DMS 273 (cell line): ENCODE measurements around the gene TMPRSS7.
"Not testable (repeated sequence)": the region's sequence is repeated elsewhere in the genome, so short reads cannot be mapped to it uniquely, and the experiment has no call there.

Source experiments
- DNase-seq: peaks from one replicate; lab custom pipeline; 2025; ENCODE audit not compliant: unreplicated experiment; lab: John Stamatoyannopoulos, UW

The TMPRSS7 gene

DNA sequence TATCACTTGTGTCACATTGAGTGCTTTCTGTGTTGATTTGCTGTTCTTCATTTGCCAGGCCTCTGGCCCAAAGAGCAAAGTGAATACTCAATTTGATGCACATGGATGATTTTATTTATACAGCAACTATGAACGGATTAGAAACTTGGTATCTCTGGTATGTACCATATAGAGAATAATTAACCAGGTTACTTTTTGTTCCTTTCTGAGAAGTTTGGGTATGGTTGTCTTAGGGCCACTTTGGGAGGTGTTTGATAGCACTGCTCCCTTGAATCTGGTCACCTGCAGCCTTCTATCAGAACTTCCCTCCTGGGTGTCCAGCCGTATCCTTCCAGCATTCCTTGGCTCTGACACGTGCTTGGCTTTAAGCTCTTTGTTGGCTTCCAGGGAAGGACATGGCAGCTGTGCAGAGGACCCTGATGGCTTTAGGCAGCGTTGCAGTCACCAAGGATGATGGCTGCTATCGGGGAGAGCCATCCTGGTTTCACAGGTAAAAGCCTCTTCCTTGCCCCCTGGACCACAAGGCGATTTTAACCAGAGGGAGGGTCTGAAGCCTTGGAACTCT is 23.1 kb upstream of the TMPRSS7 start:
- no peak for DNase-seq

DNA sequence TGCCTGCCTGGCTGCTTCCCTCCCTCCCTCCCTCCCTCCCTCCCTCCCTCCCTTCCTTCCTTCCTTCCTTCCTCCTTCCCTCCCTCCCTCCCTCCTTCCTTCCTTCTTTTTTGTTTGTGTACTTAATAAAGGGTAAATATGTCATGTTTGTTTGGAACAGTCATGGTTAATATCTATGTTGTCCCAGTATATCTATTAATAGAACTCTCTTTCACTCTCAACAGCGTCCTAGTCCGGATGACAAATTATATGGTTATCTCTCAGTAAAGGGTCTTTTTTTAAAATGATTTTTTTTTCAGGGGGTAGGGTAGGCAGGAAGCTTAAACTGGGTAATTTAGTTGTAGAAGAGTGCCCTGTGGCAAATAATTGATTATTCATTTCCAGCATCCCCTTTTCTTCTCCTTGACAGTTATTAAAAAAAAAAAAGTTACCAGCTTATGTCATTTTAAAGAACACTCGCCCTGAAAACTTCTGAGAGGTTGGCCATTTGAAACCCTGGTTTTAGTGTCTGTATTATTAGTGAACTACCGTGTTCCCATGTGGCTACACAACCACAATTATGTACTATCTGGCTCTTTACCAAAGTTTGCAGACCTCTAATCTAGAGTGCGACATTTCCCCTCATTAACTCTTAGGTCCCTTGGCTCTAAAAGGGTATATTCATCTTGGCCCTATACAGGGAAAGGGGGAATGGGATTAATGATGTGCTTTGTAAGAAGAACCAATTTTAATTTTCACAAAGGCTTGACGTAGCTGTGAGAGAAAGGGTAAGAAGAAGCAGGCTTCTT is 22.1 kb upstream of the TMPRSS7 start:
- DNase-seq, result no peak

DNA sequence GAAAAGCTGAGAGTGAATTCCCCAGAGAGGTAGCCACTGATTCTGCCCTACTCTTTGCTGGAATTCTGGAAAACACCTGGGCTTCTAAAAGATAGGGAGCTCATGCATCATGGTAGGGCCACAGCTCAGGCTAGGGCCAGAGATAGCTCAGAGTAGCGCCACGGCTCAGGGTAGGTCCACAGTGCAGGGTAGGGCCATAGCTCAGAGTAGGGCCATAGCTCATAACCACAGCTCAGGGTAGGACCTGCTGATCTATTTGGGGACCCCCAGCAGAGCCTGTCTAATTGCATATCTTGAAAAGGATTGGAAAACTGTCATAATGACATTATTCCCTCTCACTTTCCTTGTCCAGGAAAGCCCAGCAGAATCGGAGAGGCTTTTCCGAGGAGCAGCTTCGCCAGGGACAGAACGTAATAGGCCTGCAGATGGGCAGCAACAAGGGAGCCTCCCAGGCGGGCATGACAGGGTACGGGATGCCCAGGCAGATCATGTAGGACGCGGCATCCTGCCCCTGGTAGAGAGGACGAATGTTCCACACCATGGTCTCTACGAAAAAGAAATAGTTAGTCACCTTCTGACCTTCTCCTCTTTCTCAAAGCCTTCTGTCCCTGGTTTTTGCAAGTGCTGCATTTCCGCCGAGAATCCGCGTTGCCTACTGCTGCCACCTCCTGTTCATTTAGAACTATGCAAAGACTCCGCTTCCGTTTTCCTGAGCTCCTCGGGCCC is 21.3 kb upstream of the TMPRSS7 start:
- DNase-seq, result peak; percentile 50

DNA sequence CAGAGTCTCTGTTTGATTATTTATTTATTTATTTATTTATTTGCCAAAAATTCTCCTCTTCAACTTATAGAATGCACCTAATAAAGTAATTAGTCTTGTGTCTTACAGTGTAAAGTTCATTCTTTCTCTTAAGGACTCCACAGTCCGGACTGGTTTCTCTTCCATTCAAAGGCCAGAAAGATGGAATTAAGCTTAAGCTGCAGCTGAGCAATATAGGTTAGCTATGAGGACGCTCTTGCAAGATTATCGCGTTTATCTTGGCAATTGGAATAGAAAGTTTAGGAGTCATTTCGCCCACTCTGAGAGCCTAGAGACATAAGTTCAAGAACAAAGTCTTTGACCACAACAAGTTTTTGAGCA is 20.8 kb upstream of the TMPRSS7 start:
- no peak for DNase-seq

DNA sequence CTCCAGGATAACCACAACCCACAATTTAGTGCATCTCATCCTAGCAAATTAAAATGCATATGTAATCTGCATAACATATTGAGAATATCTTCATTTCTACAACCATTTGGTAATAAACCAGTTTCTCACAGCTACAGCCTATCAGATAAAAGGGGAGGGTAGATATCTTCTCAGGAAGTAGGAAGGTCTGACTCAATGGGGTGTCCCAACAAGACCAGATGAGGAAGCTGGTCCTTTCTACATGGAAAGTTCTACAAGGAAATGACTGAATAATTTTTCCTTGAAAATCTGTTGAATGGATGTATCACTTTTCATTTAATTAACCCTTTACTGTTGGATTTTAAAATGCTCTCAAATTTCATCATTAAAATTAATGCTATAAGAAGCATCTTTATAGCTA is 17.4 kb upstream of the TMPRSS7 start:
- DNase-seq, result no peak

DNA sequence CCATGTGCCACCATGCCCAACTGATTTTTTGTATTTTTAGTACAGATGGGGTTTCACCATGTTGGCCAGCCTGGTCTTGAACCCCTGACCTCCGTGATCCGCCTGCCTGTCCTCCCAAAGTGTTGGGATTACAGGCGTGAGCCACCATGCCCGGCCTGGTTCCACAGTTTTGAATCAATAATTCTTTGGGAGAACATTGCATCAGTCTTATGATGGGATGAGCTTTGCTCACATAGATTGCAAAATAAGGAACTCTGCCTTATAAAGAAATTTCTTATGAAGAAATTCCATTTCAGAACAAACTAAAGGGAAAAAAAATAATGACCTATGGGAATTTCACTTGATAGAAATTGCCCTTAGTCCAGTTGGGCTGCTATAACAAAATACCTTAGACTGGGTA is 15.8 kb upstream of the TMPRSS7 start:
- DNase-seq, result no peak

DNA sequence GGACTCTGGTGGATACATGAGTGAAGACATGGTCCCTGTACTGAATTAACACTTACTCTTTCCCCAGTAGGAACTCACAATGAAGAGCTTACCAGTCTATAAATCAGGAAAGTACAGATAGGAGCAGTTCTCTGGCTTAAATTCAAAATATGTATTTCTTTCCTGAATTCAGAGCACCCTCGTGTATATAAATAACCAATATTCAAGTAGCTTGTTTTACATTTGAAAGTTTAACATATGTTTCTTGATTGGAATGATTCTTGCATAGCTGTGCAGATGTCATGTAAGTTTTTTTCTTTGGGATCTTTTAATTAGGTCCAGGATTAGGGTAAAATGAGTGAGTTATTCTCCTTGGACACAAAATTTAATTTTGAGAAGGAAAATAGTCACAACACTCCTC is 14.8 kb upstream of the TMPRSS7 start:
- DNase-seq, result no peak

DNA sequence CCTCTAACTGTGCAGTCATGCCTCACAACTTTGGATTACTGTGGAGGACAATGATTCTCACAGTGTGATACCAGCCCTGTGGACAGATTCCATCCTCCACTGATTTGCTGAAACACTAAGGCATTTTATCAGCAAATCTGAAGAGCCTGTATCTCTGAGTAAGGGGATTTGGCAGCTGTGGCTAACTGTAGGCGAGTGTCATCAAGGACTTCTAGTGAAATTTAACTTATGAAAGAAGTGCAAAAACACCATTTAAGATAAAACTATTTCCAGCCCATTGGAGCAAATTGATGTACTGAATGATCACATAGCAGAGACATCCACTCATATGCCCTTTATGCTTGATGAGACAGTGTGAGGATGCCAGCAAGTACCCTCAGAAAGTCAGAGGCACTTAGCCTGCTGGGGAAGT is 13.9 kb upstream of the TMPRSS7 start:
- DNase-seq, result no peak

DNA sequence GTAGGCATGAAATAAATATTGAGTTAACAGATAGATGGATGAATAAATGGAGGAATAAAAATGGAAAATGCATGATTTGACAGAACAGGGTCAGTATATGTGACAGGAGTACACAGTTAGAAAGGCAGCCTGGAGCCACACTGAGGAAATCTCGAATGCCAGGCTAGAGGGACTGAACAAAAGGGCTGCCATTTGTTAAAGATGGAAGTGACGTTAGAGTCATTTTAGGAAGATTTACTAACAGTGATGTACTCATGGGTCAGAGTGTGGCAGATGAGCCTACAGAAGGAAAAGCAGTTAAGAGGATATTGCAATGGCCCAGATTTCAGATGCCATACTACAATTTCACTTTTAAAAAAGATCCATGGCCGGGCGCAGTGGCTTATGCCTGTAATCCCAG is 7.4 kb upstream of the TMPRSS7 start:
- DNase-seq, result no peak

DNA sequence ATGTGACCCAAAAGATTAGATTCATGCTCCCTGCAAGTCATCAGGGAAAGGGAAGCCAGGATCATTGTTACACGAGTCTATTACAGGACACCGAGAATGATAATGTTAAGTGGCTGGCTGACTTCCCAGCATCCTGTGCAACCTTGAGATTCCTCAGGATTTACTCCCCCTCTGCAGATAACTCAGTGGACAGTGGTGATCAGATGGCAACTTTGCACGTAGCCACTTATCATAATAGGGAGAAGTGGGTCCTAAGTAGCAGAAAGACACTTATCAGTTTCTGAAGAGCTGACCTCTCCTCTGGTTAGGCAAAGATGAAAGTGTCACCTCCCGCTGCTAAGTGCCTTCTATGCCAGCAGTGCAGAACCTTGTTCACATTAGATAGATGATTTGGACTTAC is 6.7 kb upstream of the TMPRSS7 start:
- DNase-seq, result no peak

DNA sequence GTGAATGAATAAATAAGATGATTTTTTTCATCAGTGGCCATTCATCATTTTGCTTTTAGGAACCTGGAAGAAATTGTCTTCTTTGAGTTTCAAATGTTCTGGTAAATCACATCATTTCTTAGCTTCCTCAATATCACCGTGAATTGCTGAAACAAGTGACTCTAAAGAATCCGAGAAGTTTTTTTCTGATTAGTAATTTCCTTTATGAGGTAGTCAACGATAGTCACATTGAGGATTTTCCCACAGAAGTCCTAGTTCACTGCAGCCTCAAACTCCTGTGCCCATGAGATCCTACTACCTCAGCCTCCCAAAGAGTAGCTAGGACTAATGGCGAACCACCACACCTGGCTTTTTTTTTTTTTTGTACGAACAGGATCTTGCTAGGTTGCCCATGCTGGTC is 3.6 kb upstream of the TMPRSS7 start:
- no peak for DNase-seq

DNA sequence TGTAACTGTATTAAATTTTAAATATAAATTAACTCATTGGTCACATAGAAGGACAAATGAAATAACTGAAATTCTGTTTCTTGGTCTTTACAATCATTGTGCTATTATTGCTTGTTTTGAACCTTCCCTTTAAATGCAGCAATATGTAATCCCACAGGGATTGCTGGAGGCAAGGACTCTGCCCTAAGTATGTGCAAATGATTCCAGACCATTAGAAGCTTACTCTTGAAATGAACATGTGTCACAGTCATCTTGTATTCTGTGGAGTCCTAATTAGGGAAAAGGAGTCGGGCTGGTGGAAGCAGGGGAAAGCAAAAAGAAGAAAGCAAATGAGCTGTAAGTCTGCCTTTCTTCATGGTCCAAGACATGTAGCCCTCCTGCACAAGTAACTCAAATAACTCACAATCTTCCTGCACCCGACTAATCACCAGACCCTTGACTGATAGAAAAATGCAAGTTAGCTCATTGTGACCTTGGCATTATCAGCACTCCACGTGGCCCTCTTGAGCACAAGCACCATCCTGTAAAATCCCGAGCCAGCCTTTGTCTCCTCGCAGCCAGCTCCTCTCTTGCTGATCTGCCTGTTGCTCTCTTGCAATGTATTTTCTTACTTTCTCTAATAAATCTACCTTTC is 2.3 kb upstream of the TMPRSS7 start:
- DNase-seq, result peak; percentile 44

DNA sequence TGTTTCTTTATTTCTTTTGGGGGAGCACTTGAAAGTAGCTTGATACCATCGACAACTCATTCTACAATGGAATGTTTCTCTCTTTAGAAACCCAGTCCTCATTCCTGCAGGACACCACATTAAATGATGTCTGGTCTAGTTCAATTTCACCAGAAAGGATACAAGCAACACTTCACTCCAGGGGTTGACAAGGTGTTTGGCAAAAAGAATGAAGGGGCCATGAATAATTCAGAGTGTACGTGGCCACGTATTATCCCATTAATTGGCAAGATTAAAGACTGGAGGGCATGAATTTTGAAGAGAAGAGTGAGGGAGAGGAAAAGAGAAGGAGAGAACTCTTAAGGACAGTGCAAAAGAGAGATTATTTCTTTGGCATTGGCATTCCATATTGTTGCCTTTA is 705 bp downstream of the TMPRSS7 start:
- no peak for DNase-seq

DNA sequence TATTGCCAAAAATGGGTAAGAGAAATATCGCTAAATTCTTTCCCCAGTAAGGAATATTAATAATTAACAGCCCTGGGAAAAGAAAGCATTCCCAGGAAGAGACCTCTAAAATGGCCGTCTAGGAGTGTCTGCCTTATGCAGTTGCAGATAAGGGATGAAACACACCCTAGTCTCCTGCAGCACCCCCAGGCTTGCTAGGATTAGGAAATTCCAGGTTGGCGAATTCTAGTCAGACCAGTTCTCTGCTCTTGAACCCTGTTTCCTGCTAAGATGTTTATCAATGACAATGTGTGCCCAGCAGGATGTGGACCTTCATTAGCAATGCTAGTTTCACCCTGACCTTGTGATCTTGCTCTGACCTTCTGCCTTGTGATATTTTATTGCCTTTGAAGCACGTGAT is 2.7 kb downstream of the TMPRSS7 start:
- not testable (repeated sequence) for DNase-seq

DNA sequence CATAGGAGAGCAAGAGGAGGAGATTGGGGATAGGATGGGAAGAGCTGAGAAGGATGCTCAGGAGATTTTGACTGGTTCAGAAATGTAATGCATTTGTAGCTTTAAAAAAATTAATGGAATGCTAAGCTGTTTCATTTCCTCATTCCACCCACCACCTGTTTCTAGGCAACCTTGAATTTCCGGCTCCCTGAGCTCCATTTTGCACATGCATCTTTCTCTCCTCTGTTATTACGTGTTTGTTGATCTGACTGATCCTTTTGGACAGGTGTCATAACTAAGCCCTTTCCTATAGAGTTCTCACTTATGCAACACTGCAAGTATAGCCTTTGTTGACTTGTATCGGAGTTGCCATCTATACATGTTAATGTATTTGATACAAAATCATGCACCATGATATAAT is 4.3 kb downstream of the TMPRSS7 start:
- DNase-seq, result no peak

DNA sequence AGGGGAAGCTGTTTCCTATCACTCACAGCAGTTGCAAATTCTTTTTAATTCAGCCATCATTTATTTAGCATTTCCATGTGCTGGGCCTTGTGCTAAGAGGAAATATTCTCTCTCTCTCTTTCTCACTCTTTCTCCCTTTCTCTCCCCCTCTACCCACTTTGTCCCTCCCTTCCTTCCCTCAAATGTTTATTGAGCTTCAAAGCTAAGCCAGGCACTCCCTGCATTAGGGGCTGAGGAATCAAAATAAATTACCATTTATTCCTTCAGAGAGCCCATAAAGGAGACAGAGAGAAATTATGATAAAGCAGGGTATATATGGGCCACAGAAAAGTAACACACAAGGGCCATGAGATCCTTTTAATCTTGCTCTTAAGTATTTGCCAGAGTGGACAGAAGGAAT is 6.8 kb downstream of the TMPRSS7 start:
- DNase-seq, result no peak

DNA sequence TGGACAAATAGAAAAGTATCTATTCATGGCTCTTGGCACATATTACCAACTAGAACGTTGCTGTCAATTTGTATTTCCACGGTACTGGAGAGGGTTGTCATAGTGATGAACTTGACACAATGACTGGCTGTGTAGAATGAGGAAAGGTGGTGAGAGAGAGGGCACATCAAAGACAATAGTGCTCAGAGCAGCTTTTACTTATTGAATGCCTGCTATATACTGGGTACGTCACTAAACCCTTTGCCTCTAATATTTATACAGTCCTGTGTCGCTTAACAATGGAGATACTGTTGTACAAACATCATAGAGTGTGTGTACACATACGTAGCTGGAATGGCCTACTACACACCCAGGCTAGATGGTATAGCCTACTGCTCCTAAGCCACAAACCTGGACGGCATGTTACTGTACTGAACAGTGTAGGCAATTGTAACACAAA is 8.3 kb downstream of the TMPRSS7 start:
- DNase-seq, result no peak

DNA sequence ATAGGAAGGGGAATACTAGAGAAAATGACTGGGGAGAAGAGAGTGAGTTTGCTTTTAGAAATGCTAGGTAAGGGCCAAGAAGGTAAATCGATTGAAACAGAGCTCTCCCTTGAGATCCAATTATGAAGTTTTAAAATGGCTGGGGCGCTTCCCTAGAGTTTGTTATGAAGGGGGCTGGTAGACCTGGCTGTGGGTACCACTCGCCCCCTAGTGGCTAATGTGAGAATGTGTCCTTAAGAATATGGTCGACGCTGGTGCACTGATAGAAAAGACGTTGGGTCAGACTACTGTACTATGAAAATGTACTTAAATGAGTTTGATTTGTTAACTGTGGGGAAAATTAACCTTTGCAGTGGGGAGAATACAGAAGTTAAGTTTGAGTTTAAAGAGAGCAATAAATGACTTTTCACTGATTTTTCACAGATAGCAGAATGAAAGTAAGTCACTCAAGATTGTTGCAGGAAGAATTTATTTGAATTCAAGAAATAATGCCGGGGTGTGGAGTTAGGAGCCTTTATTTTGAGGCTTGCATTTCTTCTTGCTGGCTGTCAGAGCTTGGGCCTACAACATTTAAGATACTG is 9.2 kb downstream of the TMPRSS7 start:
- DNase-seq, result peak; percentile 94

DNA sequence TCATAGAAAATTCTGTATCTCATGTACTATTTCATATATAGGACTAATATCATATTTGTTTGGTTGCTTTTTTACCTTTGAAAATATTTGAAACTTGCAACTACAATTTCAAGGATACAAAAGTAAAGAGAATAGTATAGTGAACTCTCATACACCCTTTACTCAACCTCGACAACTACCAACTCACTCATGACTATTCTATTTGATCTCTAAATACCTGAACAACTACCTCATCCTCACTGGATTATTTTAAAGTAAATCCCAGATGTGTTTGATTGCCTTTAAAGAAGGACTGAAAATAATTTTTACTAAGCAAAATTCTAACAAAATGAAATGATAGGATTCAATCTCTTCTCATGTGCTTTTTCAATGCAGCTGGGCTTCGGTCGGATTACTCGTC is 12.1 kb downstream of the TMPRSS7 start:
- DNase-seq, result no peak

DNA sequence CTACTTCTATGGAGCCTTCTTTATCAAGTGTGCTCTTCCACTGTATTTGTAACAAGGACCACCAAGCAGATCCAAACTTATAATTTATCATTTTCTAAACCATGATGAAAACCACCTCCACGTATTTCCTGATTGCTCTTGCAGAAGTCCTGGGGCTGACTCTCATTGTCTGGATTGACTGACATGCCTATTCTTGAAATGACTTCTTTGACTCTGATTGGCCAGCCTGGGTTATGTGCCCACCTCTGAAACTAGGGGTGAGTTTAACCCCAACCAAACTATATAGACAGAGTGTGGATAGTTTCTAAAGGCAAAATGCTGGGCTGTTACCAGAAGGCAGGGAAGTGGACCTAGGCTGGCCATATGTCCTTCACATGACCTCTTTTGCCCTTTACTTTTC is 12.7 kb downstream of the TMPRSS7 start:
- no peak for DNase-seq

DNA sequence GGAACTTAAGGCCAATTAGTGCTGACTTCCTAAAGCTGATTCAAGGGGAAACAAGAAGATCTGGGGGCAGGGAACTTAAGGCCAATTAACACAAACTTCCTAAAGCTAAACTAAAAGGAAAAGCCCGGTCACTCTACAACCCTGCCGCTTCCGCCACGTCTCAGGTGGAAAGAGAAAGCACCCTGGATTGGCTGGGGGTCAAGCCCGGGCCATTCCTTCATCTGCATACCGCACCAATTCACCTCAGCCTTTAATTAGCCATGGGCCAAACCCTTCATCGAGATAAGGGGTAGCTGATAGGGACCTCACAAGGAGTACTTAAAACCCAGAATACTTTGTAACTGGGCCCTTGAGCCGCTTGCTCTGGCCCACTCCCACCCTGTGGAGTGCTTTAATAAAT is 14.4 kb downstream of the TMPRSS7 start:
- DNase-seq, result no peak

DNA sequence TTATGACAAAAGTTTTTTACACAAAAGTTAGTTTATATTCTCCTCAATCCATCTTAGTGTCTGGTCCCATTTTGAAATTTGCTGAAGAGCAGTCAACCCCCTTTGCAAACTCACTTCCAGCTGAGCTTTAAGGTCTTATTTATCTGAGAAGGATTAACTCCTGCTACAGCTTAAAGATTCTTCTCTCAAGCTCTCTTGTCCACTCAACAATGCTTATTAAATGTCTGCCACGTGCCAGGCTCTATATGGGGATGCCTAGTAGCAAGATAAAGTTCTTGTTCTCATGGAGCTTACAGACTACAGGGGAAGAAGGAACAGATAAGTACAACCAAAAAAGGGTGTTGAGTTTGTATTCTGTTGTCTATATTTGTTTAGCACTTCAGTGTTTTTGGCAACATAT is 18.7 kb downstream of the TMPRSS7 start:
- DNase-seq, result no peak
